Renal cortex interstitium (tissue), 11 donors: ENCODE results near the gene CDC14A. TPM values are rescaled to one million over a fixed set of nuclear protein-coding genes. Genes with fewer than 3 reads are reported as not detected.
"Not testable (repeated sequence)": the region's sequence is repeated elsewhere in the genome, so short reads cannot be mapped to it uniquely, and the experiment has no call there.

Source experiments
- DNase-seq, 11 donors: peaks; one replicate each; pipeline ENCODE4 v3.0.0-alpha.2; 2013; ENCODE audit warnings: low read depth in 9 of 11, low spot score in 4 of 11; ENCODE audit errors: extremely low read depth in 1 of 11
- polyA plus RNA-seq, 3 donors: library from polyadenylated mRNA; unstranded; fragments of 120-200 nt; gene quantifications; one replicate each; pipeline ENCODE4 v1.2.1, GENCODE V29; 2013; ENCODE audit not compliant: insufficient read length in 3 of 3

The CDC14A gene
- polyA plus RNA-seq, 3 donors, result 27.2 to 31.8 (median 28.7) TPM

DNA sequence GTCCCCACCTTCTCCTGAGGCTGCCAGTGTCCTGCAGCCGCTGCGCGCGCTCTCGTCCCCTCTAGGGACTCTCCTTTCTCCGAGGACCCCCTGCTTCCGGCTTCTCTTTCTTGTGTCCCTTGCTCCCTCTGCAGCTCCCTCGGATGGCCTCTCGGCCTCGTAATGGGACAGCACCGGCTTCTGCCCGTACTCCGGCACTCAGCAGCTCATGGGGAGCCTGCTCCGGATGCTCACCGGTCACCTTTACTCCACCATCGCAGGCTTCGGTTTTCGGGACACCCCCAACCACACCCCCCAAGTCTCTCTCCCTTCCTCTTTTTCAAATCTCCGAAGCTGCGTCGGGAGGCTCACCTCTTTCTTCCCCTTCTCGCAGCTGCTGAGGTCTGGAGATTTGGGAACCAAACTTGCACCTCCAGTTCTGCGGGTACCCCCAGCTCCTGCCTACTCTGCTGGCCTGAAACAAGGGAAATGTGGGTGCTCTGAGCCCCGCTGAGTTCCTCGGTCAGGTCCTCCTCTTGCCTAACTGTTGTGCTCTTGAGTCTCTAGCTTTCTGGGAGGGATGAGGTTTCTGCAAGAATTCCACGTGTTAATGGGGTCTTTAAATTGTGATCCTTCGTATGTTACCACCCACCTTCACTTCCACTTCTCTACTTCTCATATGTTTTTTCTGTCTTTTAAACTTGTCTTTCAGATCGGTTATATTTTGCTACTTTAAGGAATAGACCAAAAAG is 930 bp downstream of the CDC14A start:
- DNase-seq, result peak in 3 of 11 donors; percentile 42 to 48 (median 44)

DNA sequence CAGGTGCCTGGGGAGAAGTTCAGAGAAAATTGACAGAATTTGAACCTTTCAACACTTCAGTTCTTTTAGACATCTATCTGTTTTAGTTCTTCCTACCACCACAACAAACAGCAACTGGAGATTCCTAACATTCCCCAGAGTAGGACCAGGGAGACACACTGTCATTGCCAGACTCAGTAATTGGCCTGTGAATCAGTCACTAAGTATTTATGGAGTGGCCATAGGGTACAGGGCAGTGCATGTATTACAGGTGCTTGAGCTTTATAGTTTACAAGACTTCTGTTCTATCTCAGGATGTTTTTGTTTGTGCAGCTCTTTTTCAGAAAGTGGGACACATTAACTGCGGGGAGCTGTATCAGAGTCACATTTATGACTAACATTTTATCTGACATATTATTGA is 1.7 kb downstream of the CDC14A start:
- peak in 3 of 11 donors; percentile 35 to 49 (median 39) for DNase-seq

DNA sequence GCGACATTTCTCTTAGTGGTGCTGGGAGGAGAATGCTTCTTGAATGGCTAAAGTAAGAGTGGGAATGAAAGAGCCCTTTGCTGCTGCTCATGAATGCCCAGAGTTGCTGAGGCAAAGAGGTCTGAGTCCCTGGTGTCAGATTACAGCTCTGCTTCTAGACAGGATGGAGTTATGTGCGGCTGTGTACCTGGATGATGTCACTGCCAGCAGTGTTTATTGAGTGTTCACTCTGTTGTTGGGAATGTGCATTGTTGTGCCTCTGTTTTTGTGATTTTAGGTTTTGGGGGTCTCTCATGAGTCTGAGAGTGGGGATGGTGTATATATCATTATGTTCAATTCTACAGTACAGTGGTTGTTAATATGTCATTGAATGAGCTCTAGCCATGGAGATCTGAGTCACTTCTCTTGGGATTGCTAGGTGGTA is 2.7 kb downstream of the CDC14A start:
- DNase-seq, result peak in 8 of 11 donors; percentile 50 to 89 (median 70)

- no peak for DNase-seq
Observed at GRCh38 chr1:100358210-100358609, 5.9 kb downstream of the CDC14A start.

DNA sequence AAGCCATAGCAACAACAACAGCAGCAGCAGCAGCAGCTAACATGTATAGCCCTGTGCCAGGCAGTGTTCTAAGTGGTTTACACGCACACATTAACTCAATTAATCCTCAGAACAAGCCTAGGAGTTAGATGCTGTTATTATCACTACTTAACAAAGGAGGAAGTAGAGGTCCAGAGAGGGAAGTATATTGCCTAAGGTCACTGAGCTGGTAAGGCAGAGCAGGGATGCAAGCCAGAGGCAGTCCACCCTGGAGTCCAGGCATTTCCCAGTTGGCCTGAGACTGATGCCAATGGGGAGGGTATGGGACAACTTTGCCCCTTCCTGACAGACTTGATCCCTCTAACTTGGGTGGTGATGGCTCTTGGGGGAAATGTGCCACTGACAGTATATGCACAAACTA is 6.8 kb downstream of the CDC14A start:
- no peak for DNase-seq

DNA sequence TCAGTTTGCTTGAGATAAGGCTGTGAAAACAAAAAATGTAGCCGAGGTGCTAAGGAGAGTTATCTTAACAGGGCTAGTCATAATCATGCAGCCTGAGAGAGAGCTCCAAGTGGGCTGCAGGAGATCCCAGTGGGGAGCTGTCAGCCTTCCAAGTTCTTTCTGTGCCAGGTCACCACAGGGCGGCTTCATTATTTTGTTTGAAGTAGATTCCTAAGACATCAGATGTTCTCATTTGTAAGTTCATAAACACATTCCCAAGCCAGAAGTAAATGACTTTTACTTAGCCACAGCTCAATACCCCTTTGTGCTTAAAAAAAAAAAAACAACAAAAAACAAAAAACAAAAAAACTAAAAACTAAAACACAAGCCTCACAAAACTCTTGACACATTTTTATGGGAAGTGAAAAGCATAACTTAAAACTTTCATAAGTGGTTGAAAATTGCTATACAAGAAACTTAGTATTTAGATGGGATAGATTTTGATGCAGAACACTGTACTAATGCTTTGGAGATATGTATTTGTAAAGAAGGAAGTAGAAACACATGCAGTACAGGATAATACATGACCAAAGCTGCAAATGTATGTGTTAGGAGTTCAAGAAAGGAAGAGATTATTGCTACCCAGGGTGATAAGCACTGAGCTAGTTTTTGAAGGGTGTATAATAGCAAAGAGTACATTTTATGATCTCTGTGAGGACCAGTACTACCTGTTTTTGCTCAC is 8.6 kb downstream of the CDC14A start:
- no peak for DNase-seq

GRCh38 chr1:100361511-100362089 is 9.3 kb downstream of the CDC14A start:
- no peak for DNase-seq

DNA sequence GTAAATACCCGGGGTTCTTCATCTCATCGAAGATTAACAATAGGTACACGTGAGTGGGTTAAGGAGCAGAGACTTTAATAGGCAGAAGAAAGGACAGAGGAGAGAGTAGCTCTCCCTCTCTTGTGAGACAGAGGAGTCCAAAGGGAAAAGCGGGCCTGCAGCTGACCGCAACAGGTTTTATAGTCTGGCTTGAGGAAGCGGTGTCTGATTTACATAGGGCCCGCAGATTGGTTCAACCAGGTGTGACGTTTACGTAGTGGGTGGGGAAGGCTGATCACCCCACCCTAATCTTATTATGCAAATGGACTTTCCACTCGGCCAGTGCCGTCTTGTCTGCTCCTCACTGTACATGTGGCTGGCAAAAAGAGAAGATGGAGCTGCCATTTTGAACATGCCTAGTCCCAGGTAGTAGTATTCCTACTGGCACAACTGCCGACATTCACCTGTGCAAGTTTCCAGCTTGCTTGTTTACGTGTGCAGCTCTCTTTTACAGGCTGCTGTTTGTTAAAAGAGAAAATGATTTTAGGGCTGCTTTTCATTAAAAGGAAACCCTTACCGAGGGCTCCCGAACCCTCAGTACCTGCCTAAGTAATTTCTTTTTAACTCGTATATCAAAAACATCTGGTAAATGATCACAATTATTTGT is 10.6 kb downstream of the CDC14A start:
- DNase-seq, result peak in 1 of 11 donors; percentile 48

GRCh38 chr1:100363831-100364230 is 11.5 kb downstream of the CDC14A start:
- DNase-seq, result no peak

DNA sequence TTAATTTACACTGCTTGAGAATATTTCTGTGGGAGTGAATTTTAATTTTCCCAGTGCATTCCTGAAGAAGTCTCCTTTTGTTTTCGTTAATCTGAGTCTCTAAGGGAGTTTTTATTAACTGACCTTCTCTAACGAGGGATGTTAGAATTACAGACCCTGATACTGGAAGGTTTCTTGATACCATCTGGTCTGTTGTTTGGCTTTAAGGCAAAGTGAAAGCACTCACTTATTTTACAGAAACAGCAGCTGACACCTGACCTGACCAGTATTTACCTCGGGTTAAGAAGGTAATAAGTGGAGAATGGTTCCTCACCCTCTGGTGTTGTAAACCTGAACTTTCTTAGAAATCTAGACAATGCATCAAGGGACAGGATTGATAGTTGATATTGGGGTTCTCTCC is 12.4 kb downstream of the CDC14A start:
- peak in 1 of 11 donors; percentile 59 for DNase-seq

GRCh38 chr1:100366209-100366525 is 13.9 kb downstream of the CDC14A start:
- DNase-seq, result no peak

- DNase-seq, result not testable (repeated sequence)
Observed at GRCh38 chr1:100369339-100369738, 17.0 kb downstream of the CDC14A start.

DNA sequence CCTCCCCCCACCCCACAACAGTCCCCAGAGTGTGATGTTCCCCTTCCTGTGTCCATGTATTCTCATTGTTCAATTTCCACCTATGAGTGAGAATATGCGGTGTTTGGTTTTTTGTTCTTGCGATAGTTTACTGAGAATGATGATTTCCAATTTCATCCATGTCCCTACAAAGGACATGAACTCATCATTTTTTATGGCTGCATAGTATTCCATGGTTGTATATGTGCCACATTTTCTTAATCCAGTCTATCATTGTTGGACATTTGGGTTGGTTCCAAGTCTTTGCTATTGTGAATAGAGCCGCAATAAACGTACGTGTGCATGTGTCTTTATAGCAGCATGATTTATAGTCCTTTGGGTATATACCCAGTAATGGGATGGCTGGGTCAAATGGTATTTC is 21.6 kb downstream of the CDC14A start:
- DNase-seq, result not testable (repeated sequence)

DNA sequence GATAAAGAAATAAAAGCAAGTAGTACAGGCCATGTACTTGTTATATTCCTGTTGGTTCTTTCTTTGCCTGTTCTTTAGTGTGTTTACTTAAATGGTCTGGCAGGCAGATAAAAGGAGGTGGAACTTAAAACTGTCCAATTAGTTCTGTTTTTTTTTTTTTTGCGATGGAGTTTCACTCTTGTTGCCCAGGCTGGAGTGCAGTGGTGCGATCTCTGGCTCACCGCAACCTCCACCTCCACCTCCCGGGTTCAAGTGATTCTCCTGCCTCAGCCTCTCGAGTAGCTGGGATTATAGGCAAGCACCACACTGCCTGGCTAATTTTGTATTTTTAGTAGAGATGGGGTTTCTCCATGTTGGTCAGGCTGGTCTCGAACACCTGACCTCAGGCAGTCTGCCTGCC is 24.6 kb downstream of the CDC14A start:
- DNase-seq, result not testable (repeated sequence)

GRCh38 chr1:100377590-100378361 is 25.5 kb downstream of the CDC14A start:
- DNase-seq, result no peak

GRCh38 chr1:100378956-100379355 is 26.6 kb downstream of the CDC14A start:
- no peak for DNase-seq

DNA sequence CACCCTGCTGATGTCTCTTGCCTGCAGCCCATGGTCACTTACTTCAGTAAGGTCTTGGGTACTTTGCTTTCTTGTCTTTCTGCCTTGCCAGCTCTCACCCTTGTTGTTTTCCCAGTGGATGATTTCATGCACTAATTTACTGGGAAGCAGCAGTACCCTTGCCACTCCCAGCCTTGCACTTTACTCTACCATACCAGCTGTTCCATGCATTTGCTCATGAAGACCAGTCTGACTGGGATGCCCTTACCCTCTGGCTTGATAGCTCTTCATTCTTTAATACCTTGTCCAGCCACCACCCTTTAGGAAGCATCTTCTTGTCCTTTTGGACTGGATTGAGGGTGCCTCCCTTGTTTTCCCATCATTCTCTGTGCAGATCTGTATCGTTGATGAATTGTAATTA is 28.3 kb downstream of the CDC14A start:
- no peak for DNase-seq

GRCh38 chr1:100382657-100383056 is 30.4 kb downstream of the CDC14A start:
- no peak for DNase-seq

DNA sequence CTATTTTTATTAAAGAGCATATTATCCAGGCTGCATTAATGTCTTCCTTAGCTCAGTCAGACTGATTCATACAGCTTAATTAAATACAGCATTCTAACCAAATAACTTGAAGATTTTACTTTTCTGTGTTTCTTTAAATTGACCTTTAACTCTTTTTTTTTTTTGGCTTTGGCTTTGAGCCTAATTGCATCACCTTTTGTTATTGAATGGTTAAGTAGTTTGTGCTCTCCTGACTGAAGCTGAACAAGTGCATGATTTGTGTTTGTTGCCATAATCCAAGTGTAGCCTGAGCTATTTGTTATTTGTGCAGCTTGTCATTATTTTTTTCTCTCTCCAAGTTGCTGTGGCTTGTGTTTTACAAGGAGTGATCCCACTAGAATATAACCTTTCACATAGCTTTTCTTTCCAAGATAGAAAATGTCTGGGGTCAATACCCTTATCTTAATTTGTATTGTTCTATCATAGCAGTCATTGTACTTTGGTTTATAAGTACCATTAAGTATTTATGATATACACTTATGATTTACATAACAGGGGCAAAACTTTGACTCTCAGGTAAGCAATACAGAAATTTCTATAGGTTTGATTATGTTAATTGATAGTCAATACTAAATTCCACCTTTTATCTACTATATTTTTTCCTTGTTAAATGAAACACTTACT is 31.6 kb downstream of the CDC14A start:
- no peak for DNase-seq
